Stimulated activated naive CD4-positive, alpha-beta T cell (primary cell): Measurements from ENCODE around the gene DDX39A.
"Not testable (repeated sequence)": the region's sequence is repeated elsewhere in the genome, so short reads cannot be mapped to it uniquely, and the experiment has no call there.

ENCODE experiments used
- DNase-seq, 6 experiments: peaks; one replicate each; lab custom pipeline; 2025; lab: John Stamatoyannopoulos, UW

DDX39A gene

GRCh38 chr19:14419106-14419813, at the start of gene DDX39A:
DDX39A (minus strand) TSS chr19:14419341; CDS start chr19:14413220, 6,121 bp downstream.
- peak; percentile 88 to 99 (median 98) for DNase-seq

GRCh38 chr19:14467816-14468215, 48.7 kb upstream of the DDX39A start:
- DNase-seq: no peak

- no peak for DNase-seq
These were observed 48.2 kb upstream of the DDX39A start for GRCh38 chr19:14467391-14467790.

GRCh38 chr19:14463747-14464146, 44.6 kb upstream of the DDX39A start:
- no peak for DNase-seq

GRCh38 chr19:14462401-14462800, 43.3 kb upstream of the DDX39A start:
- DNase-seq: not testable (repeated sequence)

- no peak for DNase-seq
These were observed 41.8 kb upstream of the DDX39A start for GRCh38 chr19:14460935-14461334.

GRCh38 chr19:14459703-14460102, 40.6 kb upstream of the DDX39A start:
- no peak for DNase-seq

- not testable (repeated sequence) for DNase-seq
These were observed 33.2 kb upstream of the DDX39A start for GRCh38 chr19:14452303-14452702.

GRCh38 chr19:14450876-14451275, 31.7 kb upstream of the DDX39A start:
- DNase-seq: no peak

- peak; percentile 22 to 67 (median 46) for DNase-seq
These were observed 31.2 kb upstream of the DDX39A start for GRCh38 chr19:14450168-14450874.

- no peak for DNase-seq
These were observed 30.2 kb upstream of the DDX39A start for GRCh38 chr19:14449321-14449720.

GRCh38 chr19:14446336-14447036, 27.3 kb upstream of the DDX39A start:
- DNase-seq: no peak

- DNase-seq: no peak
These were observed 24.6 kb upstream of the DDX39A start for GRCh38 chr19:14443632-14444216.

GRCh38 chr19:14442891-14443631, 23.9 kb upstream of the DDX39A start:
- DNase-seq: no peak

GRCh38 chr19:14441041-14441938, 22.1 kb upstream of the DDX39A start:
- DNase-seq: no peak

GRCh38 chr19:14440049-14440448, 20.9 kb upstream of the DDX39A start:
- peak; percentile 53 to 74 (median 67) for DNase-seq

- no peak for DNase-seq
These were observed 19.9 kb upstream of the DDX39A start for GRCh38 chr19:14439014-14439413.

- no peak for DNase-seq
These were observed 18.5 kb upstream of the DDX39A start for GRCh38 chr19:14437578-14438140.

- DNase-seq: no peak
These were observed 16.3 kb upstream of the DDX39A start for GRCh38 chr19:14435320-14436050.
